Duodenal mucosa (tissue), 2 donors: Measurements from ENCODE around the gene PDCD1LG2.

Source experiments
- H3K27ac ChIP-seq: one replicate; pipeline ENCODE4 v1.7.0; 2013; ENCODE audit warnings: low read depth, low read length
- H3K27me3 ChIP-seq, 2 donors: one replicate each; pipeline ENCODE4 v1.7.0; 2013; ENCODE audit warnings: low read length in 2 of 2, control low read depth in 1 of 2; ENCODE audit not compliant: insufficient read depth in 2 of 2, control insufficient read depth in 1 of 2
- H3K36me3 ChIP-seq, 2 donors: one replicate each; pipeline ENCODE4 v1.7.0; 2013; ENCODE audit warnings: low read length in 2 of 2, control low read depth in 1 of 2; ENCODE audit not compliant: insufficient read depth in 2 of 2, control insufficient read depth in 1 of 2
- H3K4me1 ChIP-seq, 2 donors: one replicate each; pipeline ENCODE4 v1.7.0; 2013; ENCODE audit warnings: low read length in 2 of 2, control low read depth in 1 of 2; ENCODE audit not compliant: insufficient read depth in 2 of 2, control insufficient read depth in 1 of 2
- H3K4me3 ChIP-seq, 2 donors: one replicate each; pipeline ENCODE4 v1.7.0; 2013; ENCODE audit warnings: low read length in 2 of 2, low read depth in 1 of 2
- H3K9ac ChIP-seq, 2 donors: one replicate each; pipeline ENCODE4 v1.7.0; 2013; ENCODE audit warnings: low read length in 2 of 2, low read depth in 1 of 2
- H3K9me3 ChIP-seq, 2 donors: one replicate each; pipeline ENCODE4 v1.7.0; 2013; ENCODE audit warnings: low read length in 2 of 2, control low read depth in 1 of 2; ENCODE audit not compliant: control insufficient read depth in 1 of 2

Gene PDCD1LG2

GRCh38 chr9:5480919-5481318, 29.4 kb upstream of the PDCD1LG2 start:
- Histone ChIP-seq H3K4me3 (no peak overlapping the region), H3K9ac (no peak overlapping the region), H3K4me1 (no peaks in the 10 kb centered on the region), H3K36me3 (no peaks in the 10 kb centered on the region), H3K9me3 (no peaks in the 10 kb centered on the region), H3K27ac (no peak overlapping the region), H3K27me3 (no peaks in the 10 kb centered on the region)

GRCh38 chr9:5481322-5482040, 28.9 kb upstream of the PDCD1LG2 start:
- no peaks in the 10 kb centered on the region for H3K27me3 ChIP-seq
- H3K9ac ChIP-seq: no peak overlapping the region
- no peaks in the 10 kb centered on the region for H3K9me3 ChIP-seq
- H3K4me3 ChIP-seq: no peak overlapping the region
- no peaks in the 10 kb centered on the region for H3K4me1 ChIP-seq
- H3K36me3 ChIP-seq: no peaks in the 10 kb centered on the region
- H3K27ac ChIP-seq: no peak overlapping the region

- Histone ChIP-seq H3K27ac (no peak overlapping the region), H3K4me1 (no peaks in the 10 kb centered on the region), H3K9me3 (no peaks in the 10 kb centered on the region), H3K9ac (no peak overlapping the region), H3K36me3 (no peaks in the 10 kb centered on the region), H3K27me3 (no peaks in the 10 kb centered on the region), H3K4me3 (no peak overlapping the region)
These were observed 28.1 kb upstream of the PDCD1LG2 start for GRCh38 chr9:5482194-5482593.

GRCh38 chr9:5483306-5483705, 27.0 kb upstream of the PDCD1LG2 start:
- Histone ChIP-seq H3K36me3 (no peaks in the 10 kb centered on the region), H3K27ac (no peak overlapping the region), H3K4me3 (no peak overlapping the region), H3K4me1 (no peaks in the 10 kb centered on the region), H3K9me3 (no peaks in the 10 kb centered on the region), H3K9ac (no peak overlapping the region), H3K27me3 (no peaks in the 10 kb centered on the region)

GRCh38 chr9:5485378-5486085, 24.8 kb upstream of the PDCD1LG2 start:
- H3K36me3 ChIP-seq: no peaks in the 10 kb centered on the region
- no peaks in the 10 kb centered on the region for H3K4me1 ChIP-seq
- H3K9me3 ChIP-seq: no peaks in the 10 kb centered on the region
- H3K9ac ChIP-seq: no peak overlapping the region
- no peak overlapping the region for H3K4me3 ChIP-seq
- H3K27me3 ChIP-seq: no peaks in the 10 kb centered on the region
- H3K27ac ChIP-seq: no peak overlapping the region

- Histone ChIP-seq H3K27ac (no peak overlapping the region), H3K9ac (no peak overlapping the region), H3K4me1 (no peaks in the 10 kb centered on the region), H3K4me3 (no peak overlapping the region), H3K9me3 (no peaks in the 10 kb centered on the region), H3K36me3 (no peaks in the 10 kb centered on the region), H3K27me3 (no peaks in the 10 kb centered on the region)
These were observed 23.3 kb upstream of the PDCD1LG2 start for GRCh38 chr9:5486988-5487387.

GRCh38 chr9:5488221-5489008, 21.9 kb upstream of the PDCD1LG2 start:
- H3K36me3 ChIP-seq: no peaks in the 10 kb centered on the region
- H3K4me3 ChIP-seq: no peak overlapping the region
- no peak overlapping the region for H3K9ac ChIP-seq
- H3K9me3 ChIP-seq: no peaks in the 10 kb centered on the region
- no peaks in the 10 kb centered on the region for H3K4me1 ChIP-seq
- no peak overlapping the region for H3K27ac ChIP-seq
- H3K27me3 ChIP-seq: no peaks in the 10 kb centered on the region

- Histone ChIP-seq H3K27ac (no peak overlapping the region), H3K4me3 (no peak overlapping the region), H3K9ac (no peak overlapping the region), H3K4me1 (no peaks in the 10 kb centered on the region), H3K36me3 (no peaks in the 10 kb centered on the region), H3K27me3 (no peaks in the 10 kb centered on the region), H3K9me3 (no peaks in the 10 kb centered on the region)
These were observed 20.5 kb upstream of the PDCD1LG2 start for GRCh38 chr9:5489630-5490490.

GRCh38 chr9:5492965-5493678, 17.2 kb upstream of the PDCD1LG2 start:
- Histone ChIP-seq H3K27me3 (no peaks in the 10 kb centered on the region), H3K9me3 (no peaks in the 10 kb centered on the region), H3K36me3 (no peaks in the 10 kb centered on the region), H3K9ac (no peak overlapping the region), H3K4me1 (no peaks in the 10 kb centered on the region), H3K4me3 (no peak overlapping the region), H3K27ac (no peak overlapping the region)
